GM12875 (cell line): ENCODE measurements around the gene PTEN.
"Not testable (repeated sequence)": the region's sequence is repeated elsewhere in the genome, so short reads cannot be mapped to it uniquely, and the experiment has no call there.

Source experiments
- H3K4me3 ChIP-seq: one replicate; pipeline ENCODE4 v1.5.1; 2011; ENCODE audit warnings: low read depth, low read length, control low read depth
- TF ChIP-seq, protein P1 (sequence below): IDR thresholded peaks from 2 replicates; pipeline ENCODE4 v1.5.1; 2011; ENCODE audit warnings: low read depth, mild to moderate bottlenecking, control low read depth, inconsistent platforms, low read length, moderate library complexity, borderline replicate concordance; ENCODE audit not compliant: insufficient read depth

Gene PTEN

GRCh38 chr10:87878664-87879459 is 15.4 kb downstream of the PTEN start:
- TF ChIP-seq, protein P1, sequence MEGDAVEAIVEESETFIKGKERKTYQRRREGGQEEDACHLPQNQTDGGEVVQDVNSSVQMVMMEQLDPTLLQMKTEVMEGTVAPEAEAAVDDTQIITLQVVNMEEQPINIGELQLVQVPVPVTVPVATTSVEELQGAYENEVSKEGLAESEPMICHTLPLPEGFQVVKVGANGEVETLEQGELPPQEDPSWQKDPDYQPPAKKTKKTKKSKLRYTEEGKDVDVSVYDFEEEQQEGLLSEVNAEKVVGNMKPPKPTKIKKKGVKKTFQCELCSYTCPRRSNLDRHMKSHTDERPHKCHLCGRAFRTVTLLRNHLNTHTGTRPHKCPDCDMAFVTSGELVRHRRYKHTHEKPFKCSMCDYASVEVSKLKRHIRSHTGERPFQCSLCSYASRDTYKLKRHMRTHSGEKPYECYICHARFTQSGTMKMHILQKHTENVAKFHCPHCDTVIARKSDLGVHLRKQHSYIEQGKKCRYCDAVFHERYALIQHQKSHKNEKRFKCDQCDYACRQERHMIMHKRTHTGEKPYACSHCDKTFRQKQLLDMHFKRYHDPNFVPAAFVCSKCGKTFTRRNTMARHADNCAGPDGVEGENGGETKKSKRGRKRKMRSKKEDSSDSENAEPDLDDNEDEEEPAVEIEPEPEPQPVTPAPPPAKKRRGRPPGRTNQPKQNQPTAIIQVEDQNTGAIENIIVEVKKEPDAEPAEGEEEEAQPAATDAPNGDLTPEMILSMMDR: no peak
- no peak overlapping the region for H3K4me3 ChIP-seq

- TF ChIP-seq, protein P1: no peak
- H3K4me3 ChIP-seq: no peak overlapping the region
Observed at GRCh38 chr10:87880336-87880735, 16.9 kb downstream of the PTEN start.

GRCh38 chr10:87881373-87882059 is 18.1 kb downstream of the PTEN start:
- H3K4me3 ChIP-seq: not testable (repeated sequence)

DNA sequence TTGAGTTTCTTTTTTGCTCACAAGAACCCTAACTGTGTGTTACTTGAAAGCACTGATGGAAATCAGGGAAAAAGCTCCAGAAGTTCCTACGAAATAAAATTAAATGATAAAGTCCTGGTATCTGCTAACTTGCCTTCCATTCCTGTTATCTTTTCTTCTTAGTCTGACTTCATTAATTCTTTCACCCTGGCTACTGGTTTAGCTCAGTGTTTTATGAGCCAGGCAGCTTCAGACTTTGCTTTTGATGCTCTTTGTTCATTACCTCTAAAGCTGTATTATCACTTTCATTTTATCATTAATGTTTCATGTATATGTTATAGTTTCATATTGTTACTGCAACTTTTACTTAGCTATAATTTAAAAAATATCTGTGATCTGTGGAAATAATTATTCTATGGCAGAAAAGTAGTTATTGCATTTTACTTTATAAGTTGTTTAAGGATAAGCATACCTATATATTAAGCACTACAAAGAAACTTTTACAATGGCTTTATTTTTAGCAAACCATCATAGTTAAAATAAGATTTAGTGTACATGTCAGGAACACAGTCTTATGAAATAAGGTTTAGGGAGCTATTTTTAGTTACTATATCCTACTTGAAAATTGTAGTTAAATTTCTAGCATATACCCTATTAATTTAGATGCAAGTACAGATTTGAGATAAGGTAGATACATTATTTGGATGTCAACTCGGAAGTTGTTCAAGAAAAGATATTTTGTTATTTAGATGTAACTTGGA is 19.3 kb downstream of the PTEN start:
- H3K4me3 ChIP-seq: no peak overlapping the region
- TF ChIP-seq, protein P1: no peak

GRCh38 chr10:87886635-87887034 is 23.2 kb downstream of the PTEN start:
- no peak overlapping the region for H3K4me3 ChIP-seq
- TF ChIP-seq, protein P1: no peak

DNA sequence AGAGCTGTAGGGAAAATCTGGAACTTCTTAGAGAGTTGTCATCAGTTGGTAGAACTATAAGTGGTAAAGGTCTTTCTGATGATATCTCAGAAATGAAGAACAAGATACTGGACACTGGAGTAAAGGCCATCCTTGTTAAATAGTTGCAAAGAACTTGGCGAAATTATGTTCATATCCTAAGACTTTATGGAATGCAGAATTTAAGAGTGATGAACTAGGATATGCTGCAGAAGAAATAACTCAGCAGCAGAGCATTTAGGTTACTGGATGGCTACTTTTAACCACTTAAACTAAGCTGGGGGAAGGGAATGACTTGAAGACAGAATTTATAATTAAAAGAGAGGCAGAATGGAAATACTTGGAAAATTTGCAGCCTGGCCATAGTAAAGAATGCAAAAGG is 23.7 kb downstream of the PTEN start:
- no peak overlapping the region for H3K4me3 ChIP-seq
- TF ChIP-seq, protein P1: no peak

- H3K4me3 ChIP-seq: no peak overlapping the region
- TF ChIP-seq, protein P1: no peak
Observed at GRCh38 chr10:87887548-87888289, 24.3 kb downstream of the PTEN start.
